Measurements from ENCODE around the gene RITA1.

RITA1 gene

GRCh38 chr12:113183030-113183589 lies 2.4 kb upstream of the RITA1 start:
- H3K4me2 ChIP-seq (ENCODE audit: low read length), result no peak overlapping the region
- TF ChIP-seq CTCF (IDR thresholded peaks at IDR 0.05), result no peak
- H3K79me2 ChIP-seq, result peaks cover 14% of the 10 kb centered on the region
- no peak overlapping the region for H3K27ac ChIP-seq
- no peak overlapping the region for H3K4me3 ChIP-seq (ENCODE audit: low read depth, low read length)
- no peaks in the 10 kb centered on the region for H3K36me3 ChIP-seq (ENCODE audit: control insufficient read depth, insufficient read depth, low read length)
- no peak overlapping the region for H3K9ac ChIP-seq
- H3K9me3 ChIP-seq (ENCODE audit: control insufficient read depth, low read length), result no peaks in the 10 kb centered on the region
- H2AFZ ChIP-seq, result no peak overlapping the region
- H3K4me1 ChIP-seq, result peaks cover 13% of the 10 kb centered on the region
- H3K27me3 ChIP-seq (ENCODE audit: control insufficient read depth, insufficient read depth, low read length), result no peaks in the 10 kb centered on the region

DNA sequence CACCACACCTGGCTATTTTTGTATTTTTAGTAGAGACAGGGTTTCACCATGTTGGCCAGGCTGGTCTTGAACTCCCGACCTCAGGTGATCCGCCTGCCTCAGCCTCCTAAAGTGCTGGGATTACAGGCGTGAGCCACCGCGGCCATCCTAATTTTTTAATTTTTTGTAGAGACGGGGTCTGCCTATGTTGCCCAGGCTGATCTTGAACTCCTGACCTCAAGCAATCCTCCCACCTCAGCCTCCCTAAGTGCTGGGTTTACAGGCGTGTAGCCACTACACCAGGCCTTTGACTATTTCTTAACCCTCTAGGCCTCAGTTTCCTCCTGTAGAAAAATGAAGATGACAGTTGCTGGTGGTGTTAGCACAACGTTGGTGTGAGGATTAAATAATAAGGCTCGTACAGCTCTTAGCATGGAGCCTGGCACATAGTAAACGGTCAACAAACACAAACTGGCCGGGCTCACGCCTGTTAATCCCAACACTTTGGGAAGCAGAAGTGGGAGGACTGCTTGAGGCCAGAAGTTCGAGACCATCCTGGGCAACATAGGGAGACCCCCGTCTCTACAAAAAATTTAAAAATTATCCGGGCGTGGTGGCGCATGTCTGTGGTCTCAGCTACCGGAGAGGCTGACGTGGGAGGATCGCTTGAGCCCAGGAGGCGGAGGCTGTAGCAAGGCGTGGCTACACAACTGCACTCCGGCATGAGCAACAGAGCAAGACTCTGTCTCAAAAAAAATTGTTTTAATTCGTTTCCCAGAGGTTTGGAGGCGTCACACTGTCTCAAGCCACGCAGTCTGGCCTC lies 1.2 kb upstream of the RITA1 start:
- peaks cover 14% of the 10 kb centered on the region for H3K79me2 ChIP-seq
- no peaks in the 10 kb centered on the region for H3K9me3 ChIP-seq (ENCODE audit: control insufficient read depth, low read length)
- peak overlapping the region; percentile 99 for H3K4me3 ChIP-seq (ENCODE audit: low read depth, low read length)
- peaks cover 13% of the 10 kb centered on the region for H3K4me1 ChIP-seq
- no peak overlapping the region for H3K9ac ChIP-seq
- no peaks in the 10 kb centered on the region for H3K27me3 ChIP-seq (ENCODE audit: control insufficient read depth, insufficient read depth, low read length)
- TF ChIP-seq CTCF (IDR thresholded peaks at IDR 0.05), result no peak
- H2AFZ ChIP-seq, result peak overlapping the region; percentile 100
- H3K27ac ChIP-seq, result peak overlapping the region; percentile 95
- H3K4me2 ChIP-seq (ENCODE audit: low read length), result peak overlapping the region; percentile 86
- no peaks in the 10 kb centered on the region for H3K36me3 ChIP-seq (ENCODE audit: control insufficient read depth, insufficient read depth, low read length)

DNA sequence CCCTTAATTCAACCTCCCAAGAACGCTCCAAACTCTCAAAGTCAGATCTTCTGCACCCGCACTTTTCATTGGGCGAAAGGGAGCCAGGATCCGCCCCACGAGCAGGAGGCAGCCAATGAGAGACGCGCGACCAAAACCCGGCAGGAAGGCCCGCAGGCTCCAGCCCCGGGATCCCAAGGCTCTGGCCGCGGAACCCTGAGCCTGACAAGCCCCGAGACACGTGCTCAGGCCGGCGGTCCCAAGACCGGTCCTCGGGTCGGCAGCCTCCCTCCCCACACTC lies 681 bp upstream of the RITA1 start:
- H3K4me1 ChIP-seq, result peaks cover 13% of the 10 kb centered on the region
- peak overlapping the region; percentile 100 for H2AFZ ChIP-seq
- peak overlapping the region; percentile 86 for H3K4me2 ChIP-seq (ENCODE audit: low read length)
- peaks cover 14% of the 10 kb centered on the region for H3K79me2 ChIP-seq
- H3K27ac ChIP-seq, result peak overlapping the region; percentile 95
- H3K9ac ChIP-seq, result peak overlapping the region; percentile 98
- no peaks in the 10 kb centered on the region for H3K36me3 ChIP-seq (ENCODE audit: control insufficient read depth, insufficient read depth, low read length)
- peak overlapping the region; percentile 99 for H3K4me3 ChIP-seq (ENCODE audit: low read depth, low read length)
- no peak for TF ChIP-seq CTCF (IDR thresholded peaks at IDR 0.05)
- H3K9me3 ChIP-seq (ENCODE audit: control insufficient read depth, low read length), result no peaks in the 10 kb centered on the region
- no peaks in the 10 kb centered on the region for H3K27me3 ChIP-seq (ENCODE audit: control insufficient read depth, insufficient read depth, low read length)

DNA sequence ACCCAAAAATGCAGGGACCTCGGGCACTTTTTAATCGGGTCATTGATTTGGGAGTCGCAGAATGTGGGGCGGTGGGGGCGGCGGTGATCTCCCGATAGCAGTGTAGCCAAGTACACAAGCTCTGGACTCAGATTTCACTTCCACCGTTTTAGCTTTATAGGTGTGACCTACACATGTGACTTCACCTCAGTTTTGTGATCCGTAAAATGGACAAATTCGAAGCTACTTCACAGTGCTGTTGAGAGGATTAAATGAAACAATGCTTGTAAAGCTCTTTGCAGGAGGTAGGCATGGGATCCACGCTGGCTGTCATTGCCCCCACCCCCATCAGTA lies 478 bp downstream of the RITA1 start:
- Histone ChIP-seq H3K79me2 (peaks cover 14% of the 10 kb centered on the region), H3K4me3 (ENCODE audit: low read depth, low read length) (peak overlapping the region; percentile 99), H3K9me3 (ENCODE audit: control insufficient read depth, low read length) (no peaks in the 10 kb centered on the region), H3K9ac (peak overlapping the region; percentile 98), H3K36me3 (ENCODE audit: control insufficient read depth, insufficient read depth, low read length) (no peaks in the 10 kb centered on the region), H3K27me3 (ENCODE audit: control insufficient read depth, insufficient read depth, low read length) (no peaks in the 10 kb centered on the region), H3K4me2 (ENCODE audit: low read length) (peak overlapping the region; percentile 86), H3K27ac (no peak overlapping the region), H2AFZ (peak overlapping the region; percentile 100), H3K4me1 (peaks cover 13% of the 10 kb centered on the region)
- no peak for TF ChIP-seq CTCF (IDR thresholded peaks at IDR 0.05)
